PC-3 (cell line): Measurements from ENCODE around the gene ESCO1.

Experiments
- CTCF ChIP-seq: fragments of 300-600 bp; sonication (generic); conservative IDR thresholded peaks from 2 replicates; pipeline ENCODE4 v1.5.1; 2017; ENCODE audit warnings: antibody characterized with exemption, low read depth, mild to moderate bottlenecking, low read length
- EZH2 ChIP-seq: fragments of 300-600 bp; sonication (generic); IDR thresholded peaks from one replicate; pipeline ENCODE4 v1.6.1; 2017; ENCODE audit warnings: antibody characterized with exemption, mild to moderate bottlenecking, low read length; ENCODE audit not compliant: unreplicated experiment
- EZH2phosphoT487 ChIP-seq: fragments of 300-600 bp; sonication (generic); IDR thresholded peaks from 2 replicates; pipeline ENCODE4 v1.6.1; 2018; ENCODE audit warnings: mild to moderate bottlenecking, antibody characterized with exemption, low read length, borderline replicate concordance

- TF ChIP-seq CTCF (no peak), EZH2phosphoT487 (no peak), EZH2 (no peak)
These were observed 74.6 kb downstream of the ESCO1 start for GRCh38 chr18:21525916-21526315.
